SU-DHL-6 (cell line): ENCODE data around the gene PIK3R1.

ENCODE experiments used
- H2AFZ ChIP-seq: fragments of 200-600 bp; sonication (generic); 2 replicates; pipeline ENCODE4 v1.6.1; 2014; ENCODE audit warnings: low read depth, mild to moderate bottlenecking, moderate library complexity, mixed read lengths, antibody characterized with exemption, low read length; ENCODE audit not compliant: severe bottlenecking
- H3F3A ChIP-seq: fragments of 200-600 bp; shearing (Covaris generic); 2 replicates; pipeline ENCODE4 v1.6.0; 2016; ENCODE audit warnings: antibody characterized with exemption, mild to moderate bottlenecking; ENCODE audit not compliant: insufficient read depth
- H3K27ac ChIP-seq: fragments of 200-600 bp; sonication (generic); 2 replicates; pipeline ENCODE4 v1.5.1; 2016; ENCODE audit warnings: low read depth, mild to moderate bottlenecking, low read length, moderate library complexity, mixed read lengths
- H3K27me3 ChIP-seq: fragments of 200-600 bp; sonication (generic), shearing (Covaris generic); 2 replicates; pipeline ENCODE4 v1.6.0; 2014; ENCODE audit warnings: mild to moderate bottlenecking, low read length
- H3K36me3 ChIP-seq: fragments of 200-600 bp; sonication (generic); 2 replicates; pipeline ENCODE4 v1.6.1; 2014; ENCODE audit warnings: mild to moderate bottlenecking, low read length, mixed read lengths
- H3K4me2 ChIP-seq: fragments of 300-600, 200-600 bp; shearing (Covaris generic), sonication (generic); 2 replicates; pipeline ENCODE4 v1.6.0; 2014; ENCODE audit warnings: low read length, low read depth, mild to moderate bottlenecking; ENCODE audit not compliant: poor library complexity, severe bottlenecking
- H3K4me3 ChIP-seq: fragments of 200-600 bp; sonication (generic); 2 replicates; pipeline ENCODE4 v1.5.1; 2014; ENCODE audit warnings: antibody characterized with exemption, low read length, mild to moderate bottlenecking, mixed read lengths; ENCODE audit not compliant: insufficient read depth, poor library complexity, severe bottlenecking
- H3K79me2 ChIP-seq: fragments of 200-600 bp; sonication (generic); 2 replicates; pipeline ENCODE4 v1.6.1; 2014; ENCODE audit warnings: mild to moderate bottlenecking, low read length, moderate library complexity; ENCODE audit not compliant: insufficient read depth
- H3K9ac ChIP-seq: fragments of 200-600 bp; sonication (generic); 2 replicates; pipeline ENCODE4 v1.7.0; 2014; ENCODE audit warnings: mild to moderate bottlenecking, low read length
- H3K9me2 ChIP-seq: fragments of 200-600 bp; sonication (generic); replicated peaks from 2 replicates; pipeline ENCODE4 v1.6.1; 2014; ENCODE audit warnings: low read length; ENCODE audit not compliant: insufficient read depth
- H3K9me3 ChIP-seq: fragments of 200-600 bp; sonication (generic); 2 replicates; pipeline ENCODE4 v1.6.1; 2014; ENCODE audit warnings: low read length, mixed read lengths; ENCODE audit not compliant: insufficient read depth
- H4K20me1 ChIP-seq: fragments of 200-600 bp; sonication (generic); 2 replicates; pipeline ENCODE4 v1.6.1; 2014; ENCODE audit warnings: low read depth, mild to moderate bottlenecking, antibody characterized with exemption, low read length, moderate library complexity, mixed read lengths
- EZH2phosphoT487 ChIP-seq: fragments of 200-600 bp; sonication (generic), shearing (Covaris generic); conservative IDR thresholded peaks from 2 replicates; pipeline ENCODE4 v1.6.1; 2018; ENCODE audit warnings: mild to moderate bottlenecking, antibody characterized with exemption, low read length, moderate library complexity, mixed read lengths
- TF ChIP-seq, protein P1 (sequence below): fragments of 200-600 bp; sonication (generic); IDR thresholded peaks from one replicate; pipeline ENCODE4 v1.5.1; 2017; ENCODE audit warnings: antibody characterized with exemption, mild to moderate bottlenecking, low read length, moderate library complexity; ENCODE audit not compliant: insufficient read depth, poor library complexity, severe bottlenecking

PIK3R1 gene

DNA sequence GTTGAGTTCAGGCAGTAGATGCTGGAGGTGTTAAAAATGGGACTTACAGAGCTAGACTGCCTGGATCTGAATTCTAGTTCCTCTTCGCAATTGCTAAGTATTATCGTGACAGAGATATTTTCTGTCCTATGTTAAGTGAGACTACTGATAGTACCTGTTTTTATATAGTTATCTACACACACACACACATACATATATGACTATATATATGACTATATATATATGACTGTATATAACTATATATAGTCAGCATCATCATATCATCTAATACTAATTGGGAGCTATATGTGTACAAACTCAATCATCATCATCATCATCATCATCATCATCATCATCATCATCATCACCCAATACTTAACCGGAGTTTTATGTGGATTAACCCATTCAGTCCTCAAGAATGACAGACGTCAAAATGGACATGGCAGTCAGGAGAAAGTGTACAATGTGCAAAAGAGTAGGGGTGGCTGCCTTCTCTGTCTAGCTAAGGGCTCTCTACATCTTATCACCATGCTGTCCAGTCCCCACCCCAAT is 7.3 kb downstream of the PIK3R1 start:
- peaks cover 11% of the 10 kb centered on the region; the same call in 1 of the 2 replicates for H3K36me3 ChIP-seq
- no peak overlapping the region for H3K27ac ChIP-seq
- no peak overlapping the region for H3K9ac ChIP-seq
- peaks cover 6% of the 10 kb centered on the region for H4K20me1 ChIP-seq
- no peak overlapping the region for H3K4me3 ChIP-seq
- TF ChIP-seq, protein P1, sequence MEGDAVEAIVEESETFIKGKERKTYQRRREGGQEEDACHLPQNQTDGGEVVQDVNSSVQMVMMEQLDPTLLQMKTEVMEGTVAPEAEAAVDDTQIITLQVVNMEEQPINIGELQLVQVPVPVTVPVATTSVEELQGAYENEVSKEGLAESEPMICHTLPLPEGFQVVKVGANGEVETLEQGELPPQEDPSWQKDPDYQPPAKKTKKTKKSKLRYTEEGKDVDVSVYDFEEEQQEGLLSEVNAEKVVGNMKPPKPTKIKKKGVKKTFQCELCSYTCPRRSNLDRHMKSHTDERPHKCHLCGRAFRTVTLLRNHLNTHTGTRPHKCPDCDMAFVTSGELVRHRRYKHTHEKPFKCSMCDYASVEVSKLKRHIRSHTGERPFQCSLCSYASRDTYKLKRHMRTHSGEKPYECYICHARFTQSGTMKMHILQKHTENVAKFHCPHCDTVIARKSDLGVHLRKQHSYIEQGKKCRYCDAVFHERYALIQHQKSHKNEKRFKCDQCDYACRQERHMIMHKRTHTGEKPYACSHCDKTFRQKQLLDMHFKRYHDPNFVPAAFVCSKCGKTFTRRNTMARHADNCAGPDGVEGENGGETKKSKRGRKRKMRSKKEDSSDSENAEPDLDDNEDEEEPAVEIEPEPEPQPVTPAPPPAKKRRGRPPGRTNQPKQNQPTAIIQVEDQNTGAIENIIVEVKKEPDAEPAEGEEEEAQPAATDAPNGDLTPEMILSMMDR, result no peak
- no peak for TF ChIP-seq EZH2phosphoT487
- no peak overlapping the region for H3K4me2 ChIP-seq
- H3F3A ChIP-seq, result no peaks in the 10 kb centered on the region
- no peaks in the 10 kb centered on the region for H3K9me3 ChIP-seq
- no peaks in the 10 kb centered on the region for H3K9me2 ChIP-seq
- H3K27me3 ChIP-seq, result no peaks in the 10 kb centered on the region
- H2AFZ ChIP-seq, result no peak overlapping the region
- H3K79me2 ChIP-seq, result peaks cover 98% of the 10 kb centered on the region

DNA sequence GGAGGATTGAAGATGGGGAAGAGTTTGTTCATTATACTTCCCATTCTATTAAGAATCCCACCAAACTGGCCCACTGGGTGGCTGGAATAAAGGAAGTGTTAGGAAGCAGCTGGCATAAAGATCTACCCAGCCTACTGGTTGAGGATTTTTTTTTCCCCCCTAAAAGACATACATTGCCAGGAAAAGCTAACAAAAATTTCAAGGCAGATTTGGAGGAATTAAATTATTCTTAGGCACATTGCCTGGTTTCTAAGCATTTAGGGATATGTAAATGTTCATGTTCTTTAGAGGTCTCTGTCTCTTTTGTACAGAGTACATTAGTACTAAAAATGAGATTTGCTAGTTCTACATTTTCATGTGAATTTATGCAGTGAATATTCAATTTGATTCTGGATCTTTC is 8.3 kb downstream of the PIK3R1 start:
- Histone ChIP-seq H3K9ac (no peak overlapping the region), H4K20me1 (0 out of 2 replicates have a peak, but pooled peaks cover 5% of the 10 kb centered on the region), H2AFZ (no peak overlapping the region), H3K36me3 (peaks cover 14% of the 10 kb centered on the region; the same call in 1 of the 2 replicates), H3K27me3 (no peaks in the 10 kb centered on the region), H3K9me3 (no peaks in the 10 kb centered on the region), H3K27ac (no peak overlapping the region), H3K79me2 (peaks cover 94% of the 10 kb centered on the region), H3K4me3 (no peak overlapping the region), H3K9me2 (no peaks in the 10 kb centered on the region), H3K4me2 (no peak overlapping the region), H3F3A (no peaks in the 10 kb centered on the region)
- TF ChIP-seq, protein P1, result no peak
- TF ChIP-seq EZH2phosphoT487, result no peak

DNA sequence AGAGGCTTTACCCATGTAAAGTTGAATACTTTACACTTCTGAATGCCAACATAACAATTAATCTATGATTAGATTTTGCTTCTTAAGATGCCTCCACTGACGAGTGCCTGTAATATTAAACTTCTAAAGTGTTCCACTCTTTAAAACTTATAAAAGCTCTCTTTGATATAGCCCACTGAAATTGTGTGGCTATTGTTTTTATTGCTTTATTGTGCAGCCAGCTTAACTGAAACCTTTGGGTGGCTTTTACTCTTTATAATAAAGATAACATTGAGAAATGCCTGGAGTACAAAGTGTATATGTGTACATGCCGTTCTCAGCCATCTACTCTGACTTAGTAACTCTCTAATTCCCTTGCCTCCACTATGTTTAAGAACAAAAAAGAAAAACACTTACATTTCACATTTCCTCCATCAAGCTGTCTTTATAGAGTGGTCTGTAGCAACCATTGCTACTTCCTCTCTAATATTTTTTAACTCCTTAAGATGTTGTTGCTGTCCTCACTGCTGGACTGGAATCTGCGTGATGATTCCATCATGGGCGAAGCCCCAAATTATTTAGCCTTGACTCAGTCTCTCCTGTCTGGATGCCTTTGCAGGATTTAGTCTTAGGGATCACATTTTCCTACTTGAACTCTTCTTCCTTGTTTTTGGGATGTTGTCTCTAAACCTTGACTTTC is 9.1 kb downstream of the PIK3R1 start:
- Histone ChIP-seq H3F3A (no peaks in the 10 kb centered on the region), H3K9me3 (no peaks in the 10 kb centered on the region), H3K36me3 (peaks cover 18% of the 10 kb centered on the region; the same call in 1 of the 2 replicates), H3K4me2 (no peak overlapping the region), H3K27me3 (no peaks in the 10 kb centered on the region), H3K79me2 (peaks cover 94% of the 10 kb centered on the region), H3K4me3 (no peak overlapping the region), H4K20me1 (0 out of 2 replicates have a peak, but pooled peaks cover 5% of the 10 kb centered on the region), H3K9ac (no peak overlapping the region), H3K9me2 (no peaks in the 10 kb centered on the region), H3K27ac (no peak overlapping the region), H2AFZ (no peak overlapping the region)
- TF ChIP-seq EZH2phosphoT487, result no peak
- TF ChIP-seq, protein P1, result no peak
